NCI-H1417 treated with DMSO at 0.1 percent for 48 hours (cell line): ENCODE results near the gene MBD3L3.
"Not testable (repeated sequence)": the region's sequence is repeated elsewhere in the genome, so short reads cannot be mapped to it uniquely, and the experiment has no call there.

Experiments
- DNase-seq: peaks from one replicate; lab custom pipeline; 2025; lab: John Stamatoyannopoulos, UW

Gene MBD3L3

DNA sequence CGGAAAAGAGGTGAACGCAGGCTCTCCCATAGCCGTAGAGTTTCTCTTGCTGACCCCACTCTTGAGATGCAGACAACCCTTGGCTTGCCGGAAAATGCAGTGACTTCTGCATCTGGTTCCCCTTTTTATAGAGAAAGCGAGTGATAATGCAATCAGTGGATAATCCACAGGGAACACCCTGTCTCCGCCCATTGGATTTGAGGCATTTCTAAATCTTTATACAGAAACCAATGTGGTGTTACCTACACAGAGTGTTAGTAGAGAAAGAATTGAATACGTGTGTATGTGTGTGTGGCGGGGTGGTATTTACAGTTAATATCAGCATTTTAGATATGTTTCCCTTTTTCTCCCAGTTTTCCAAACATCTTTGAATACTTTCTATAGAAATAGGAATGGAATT lies at the start of gene MBD3L3:
Gene MBD3L3, minus strand, starts transcription at position 101 of the 400 bp plus-strand sequence. Its CDS starts 71 bp downstream, at position 30.
- DNase-seq = not testable (repeated sequence)

DNA sequence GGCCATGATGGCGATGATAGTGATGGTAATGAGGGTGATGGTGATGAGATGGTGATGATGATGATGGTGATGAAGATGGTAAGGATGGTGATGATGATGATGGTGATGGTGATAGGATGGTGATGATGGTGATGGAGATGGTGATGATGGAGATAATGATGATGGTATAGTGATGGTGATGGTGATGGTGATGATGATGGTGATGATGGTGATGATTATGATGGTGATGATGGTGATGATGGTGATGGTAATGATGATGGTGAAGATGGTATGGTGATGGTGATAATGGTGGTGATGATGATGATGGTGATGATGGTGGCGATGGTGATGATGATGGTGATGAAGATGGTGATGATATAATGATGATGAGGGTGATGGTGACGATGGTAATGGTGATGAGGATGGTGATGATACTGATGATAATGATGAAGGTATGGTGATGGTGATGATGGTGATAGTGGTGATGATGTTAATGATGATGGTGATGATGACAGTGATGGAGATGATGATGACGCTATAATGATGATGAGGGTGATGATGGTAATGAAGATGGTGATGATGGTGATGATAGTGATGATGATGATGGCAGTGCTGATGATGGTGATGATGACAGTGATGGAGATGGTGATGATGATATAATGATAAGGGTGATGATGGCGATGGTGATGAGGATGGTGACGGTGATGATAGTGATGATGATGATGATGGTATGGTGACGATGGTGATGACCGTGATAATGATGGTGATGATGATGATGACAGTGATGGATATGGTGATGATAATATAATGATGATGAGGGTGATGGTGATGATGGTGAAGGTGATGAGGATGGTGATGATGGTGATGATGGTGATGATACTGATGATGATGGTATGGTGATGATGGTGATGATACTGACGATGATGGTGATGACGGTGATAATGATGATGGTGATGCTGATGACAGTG lies 48.5 kb upstream of the MBD3L3 start:
- no peak for DNase-seq

DNA sequence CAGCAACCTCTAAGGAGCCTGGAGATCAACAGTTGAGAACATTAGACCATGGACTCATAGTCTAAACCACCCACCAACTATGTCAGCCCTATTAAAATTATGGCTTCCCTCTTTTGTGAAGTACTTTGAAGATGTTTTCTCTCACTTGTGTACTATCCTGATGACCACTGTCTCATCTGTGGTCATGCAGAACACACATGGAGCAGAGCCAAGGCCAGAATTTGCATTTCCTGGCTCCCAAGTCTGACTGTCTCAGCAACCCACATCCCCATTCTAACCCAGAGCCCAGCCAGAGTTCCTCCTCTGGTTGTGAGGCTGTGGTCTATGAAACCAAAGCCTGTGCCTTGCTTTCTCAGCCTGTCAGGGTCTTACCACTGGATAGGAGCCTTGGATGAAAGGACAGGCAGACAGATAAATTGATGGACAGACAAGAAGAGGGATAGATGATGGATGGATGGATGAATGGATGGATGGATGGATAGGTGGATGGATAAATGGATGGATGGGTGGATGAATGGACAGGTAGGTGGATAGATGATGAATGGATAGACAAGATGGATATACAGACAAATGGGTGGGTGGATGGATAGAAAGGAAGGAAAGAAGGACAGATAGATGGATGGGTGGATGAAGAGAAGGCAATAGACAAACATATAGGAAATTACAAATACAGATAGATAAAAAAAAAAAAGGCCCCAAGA lies 46.4 kb upstream of the MBD3L3 start:
- DNase-seq = no peak

DNA sequence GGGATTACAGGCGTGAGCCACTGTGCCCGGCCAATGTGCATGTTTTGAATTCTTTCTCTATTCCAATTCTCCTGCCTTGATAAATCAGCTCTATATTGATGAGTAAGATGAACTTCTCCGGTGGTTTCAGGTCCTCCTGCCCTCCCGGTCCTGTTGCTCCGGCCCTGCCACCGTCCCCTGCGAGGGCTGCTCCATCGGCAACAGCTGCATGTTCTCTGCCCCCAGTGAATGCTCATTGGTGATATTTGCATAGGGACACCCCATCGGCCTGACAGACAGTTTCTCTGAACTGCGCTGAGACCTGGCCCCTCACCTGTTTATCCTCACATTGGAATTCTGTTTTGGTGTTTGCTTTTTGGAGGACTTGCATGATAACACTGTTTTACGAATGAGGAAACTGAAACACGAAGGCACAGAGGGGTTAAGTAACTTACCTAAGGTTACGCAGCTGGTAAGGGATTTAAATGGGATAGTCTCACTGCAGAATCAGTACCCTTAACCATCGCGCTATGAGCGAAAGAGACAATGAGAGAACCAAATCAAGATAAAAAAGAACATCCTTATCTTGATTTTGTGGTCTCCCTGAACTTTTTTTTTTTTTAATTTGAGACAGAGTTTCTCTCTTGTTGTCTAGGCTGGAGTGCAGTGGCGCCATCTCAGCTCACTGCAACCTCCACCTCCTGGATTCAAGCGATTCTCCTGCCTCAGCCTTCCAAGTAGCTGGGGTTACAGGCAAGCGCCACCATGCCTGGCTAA lies 43.2 kb upstream of the MBD3L3 start:
- no peak for DNase-seq

DNA sequence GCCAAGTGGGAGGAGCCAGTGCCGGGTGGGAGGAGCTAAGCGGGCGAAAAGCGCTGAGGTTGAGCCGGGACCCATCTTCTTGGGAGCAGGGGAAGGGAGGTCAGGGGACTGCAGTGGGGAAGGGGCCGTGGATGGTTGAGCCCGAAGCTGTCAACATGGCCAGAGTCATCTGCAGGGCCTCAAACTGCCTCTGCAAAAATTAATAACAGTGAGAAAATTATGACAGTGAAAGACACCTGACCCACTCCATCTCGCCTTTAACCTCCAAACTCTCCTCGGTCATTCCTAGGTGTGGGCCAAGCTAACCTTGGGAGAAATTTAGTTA lies 41.1 kb upstream of the MBD3L3 start:
- no peak for DNase-seq

DNA sequence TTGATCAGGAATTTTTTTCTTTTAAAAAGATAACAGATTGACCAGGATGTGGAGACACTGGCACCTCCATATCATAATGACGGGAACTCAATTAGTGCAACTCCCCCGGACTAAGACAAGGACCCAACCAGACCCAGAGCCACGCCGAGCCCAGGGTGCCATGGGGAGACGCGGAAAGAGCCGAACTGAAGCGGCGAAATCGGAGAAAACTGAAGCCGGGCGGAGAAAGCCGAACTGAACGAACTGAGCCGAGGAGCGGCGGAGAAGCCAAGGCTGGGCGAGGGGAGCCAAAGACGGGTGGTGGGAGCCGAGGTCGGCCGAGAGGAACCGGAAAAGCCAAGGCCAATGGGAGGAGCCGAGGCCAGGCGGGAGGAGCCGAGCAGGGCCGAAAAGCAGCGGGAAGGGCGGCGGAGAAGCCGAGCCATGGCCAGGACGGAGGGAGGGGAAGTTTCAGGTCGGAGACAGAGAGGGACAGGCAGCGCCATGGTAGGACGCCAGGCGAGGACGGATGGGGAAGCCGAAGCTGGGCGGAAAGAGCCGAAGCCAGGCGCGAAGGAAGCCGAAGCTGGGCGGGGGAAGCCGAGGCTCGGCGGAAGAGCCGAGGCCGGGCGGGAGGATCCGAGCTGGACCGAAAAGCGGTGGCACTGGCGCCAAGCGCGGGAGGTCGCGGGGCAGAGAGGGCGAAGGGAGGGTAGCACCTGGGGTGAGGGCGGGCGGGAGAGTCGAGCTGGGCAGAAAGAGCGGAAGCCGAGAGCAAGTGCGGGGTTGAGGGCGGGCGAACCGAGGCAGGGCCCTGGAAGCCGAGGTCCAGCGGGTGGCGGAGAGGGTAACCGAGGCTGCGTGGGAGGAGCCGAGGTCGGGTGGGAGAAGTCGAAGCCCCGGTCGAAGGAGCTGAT lies 40.5 kb upstream of the MBD3L3 start:
- peak; percentile 91 for DNase-seq

DNA sequence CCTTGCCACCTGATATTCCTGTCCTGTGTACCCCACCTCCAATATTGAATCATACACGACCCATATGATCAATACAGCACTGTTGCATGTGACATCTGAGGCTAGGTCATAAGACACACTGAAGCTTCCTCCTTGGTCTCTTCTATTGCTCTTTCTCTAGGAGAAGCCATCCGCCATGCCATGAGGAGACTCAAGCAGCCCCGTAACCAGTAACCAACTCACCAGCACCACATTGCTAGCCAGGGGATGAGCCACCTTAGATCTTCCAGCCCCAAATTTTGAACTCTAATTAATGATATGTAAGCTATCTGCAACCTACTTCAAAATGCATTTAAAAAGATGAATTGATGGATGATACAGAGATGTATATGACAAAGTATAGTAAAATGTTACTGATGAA lies 39.6 kb upstream of the MBD3L3 start:
- no peak for DNase-seq

DNA sequence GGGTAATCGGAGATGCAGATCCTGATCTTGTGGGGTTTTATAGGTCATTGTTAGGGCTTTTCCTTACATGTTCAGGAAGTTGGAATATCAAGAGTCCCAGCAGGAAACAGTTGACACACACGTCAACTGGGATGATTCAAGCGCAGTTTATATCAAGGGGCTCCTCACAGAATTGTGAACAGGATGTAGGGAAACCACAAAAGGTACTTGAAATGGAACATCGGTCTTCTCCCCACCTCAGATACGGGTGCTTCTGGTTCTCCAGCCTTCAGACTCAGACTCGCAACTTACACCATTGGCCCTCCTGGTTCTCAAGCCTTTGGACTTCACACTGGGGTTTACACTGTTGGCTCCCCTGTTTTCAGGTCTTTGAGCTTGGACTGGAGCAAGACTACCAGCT lies 30.5 kb upstream of the MBD3L3 start:
- no peak for DNase-seq

DNA sequence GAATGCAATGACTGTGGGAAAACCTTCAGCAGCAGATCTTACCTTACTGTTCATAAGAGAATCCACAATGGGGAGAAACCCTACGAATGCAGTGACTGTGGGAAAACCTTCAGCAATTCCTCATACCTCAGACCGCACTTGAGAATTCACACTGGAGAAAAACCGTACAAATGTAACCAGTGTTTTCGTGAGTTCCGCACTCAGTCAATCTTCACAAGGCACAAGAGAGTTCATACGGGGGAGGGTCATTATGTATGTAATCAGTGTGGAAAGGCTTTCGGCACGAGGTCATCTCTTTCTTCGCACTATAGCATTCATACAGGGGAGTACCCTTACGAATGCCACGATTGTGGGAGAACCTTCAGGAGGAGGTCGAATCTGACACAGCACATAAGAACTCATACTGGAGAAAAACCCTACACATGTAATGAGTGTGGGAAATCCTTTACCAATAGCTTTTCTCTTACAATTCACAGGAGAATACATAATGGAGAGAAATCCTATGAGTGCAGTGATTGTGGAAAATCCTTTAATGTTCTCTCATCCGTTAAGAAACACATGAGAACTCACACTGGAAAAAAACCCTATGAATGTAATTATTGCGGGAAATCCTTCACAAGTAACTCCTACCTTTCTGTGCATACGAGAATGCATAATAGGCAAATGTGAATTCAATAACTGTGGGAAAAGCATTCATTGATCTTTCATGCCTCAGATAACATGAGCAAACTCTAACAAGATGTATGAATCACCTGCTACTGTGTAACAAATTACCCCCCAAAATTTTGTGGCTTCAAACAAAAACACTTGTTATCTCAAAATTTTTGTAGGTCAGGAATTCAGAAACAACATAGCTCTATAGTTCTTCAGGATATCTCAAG lies 24.8 kb upstream of the MBD3L3 start:
- no peak for DNase-seq

DNA sequence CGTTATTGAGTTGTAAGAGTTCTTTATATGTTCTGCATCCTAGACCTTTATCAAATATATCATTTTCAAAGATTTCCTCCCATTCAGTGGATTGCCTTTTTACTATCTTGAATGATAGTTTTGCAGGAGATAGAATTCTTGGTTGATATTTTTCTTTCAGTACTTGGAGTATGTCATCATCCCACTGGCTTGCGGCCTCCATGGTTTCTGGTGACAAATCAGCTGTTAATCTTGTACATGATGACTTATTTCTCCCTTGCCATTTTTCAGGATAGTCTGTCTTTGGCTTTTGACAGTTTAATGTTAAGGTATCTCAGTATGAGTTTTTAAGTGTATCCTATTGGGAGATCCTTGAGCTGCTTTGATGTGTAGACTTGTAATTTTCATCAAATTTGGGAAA lies 19.5 kb upstream of the MBD3L3 start:
- DNase-seq = no peak

DNA sequence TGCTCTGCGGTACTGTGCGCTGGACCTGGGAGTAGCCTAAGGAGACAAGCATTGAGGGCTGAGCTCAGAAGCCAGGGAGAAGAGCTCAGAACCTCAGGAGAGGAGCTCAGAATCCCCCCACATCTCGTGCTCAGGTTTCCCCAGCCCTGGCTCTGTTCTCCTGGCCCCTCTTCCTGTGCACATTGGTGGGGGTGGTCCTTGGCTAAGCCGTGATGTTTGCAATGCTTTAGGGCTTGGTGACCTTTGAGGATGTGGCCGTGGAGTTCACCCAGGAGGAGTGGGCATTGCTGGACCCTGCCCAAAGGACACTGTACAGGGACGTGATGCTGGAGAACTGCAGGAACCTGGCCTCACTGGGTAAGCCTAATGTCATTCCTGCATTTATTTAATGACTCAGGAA lies 17.7 kb upstream of the MBD3L3 start:
- DNase-seq = no peak

DNA sequence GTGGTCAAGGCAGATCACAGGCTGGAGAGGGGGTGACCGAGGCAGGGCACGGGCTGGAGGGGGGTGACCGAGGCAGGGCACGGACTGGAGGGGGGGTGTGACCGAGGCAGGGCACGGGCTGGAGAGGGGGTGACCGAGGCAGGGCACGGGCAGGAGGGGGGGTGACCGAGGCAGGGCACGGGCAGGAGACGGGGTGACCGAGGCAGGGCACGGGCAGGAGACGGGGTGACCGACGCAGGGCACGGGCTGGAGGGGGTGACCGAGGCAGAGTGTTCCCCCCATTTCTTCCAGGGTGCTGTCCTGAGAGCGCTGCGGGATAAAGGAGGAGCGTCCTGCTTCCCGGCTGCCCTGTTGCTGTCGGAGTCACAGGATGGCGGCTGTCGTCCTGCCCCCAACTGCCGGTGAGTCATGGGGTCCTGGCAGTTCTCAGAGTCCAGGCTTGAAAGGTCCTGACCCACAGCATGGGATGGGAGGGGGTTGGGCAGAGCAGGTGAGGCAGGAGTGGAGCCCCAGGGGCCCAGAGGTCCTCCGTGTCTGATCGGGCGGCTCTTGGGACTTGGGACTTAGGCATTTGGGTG lies 16.3 kb upstream of the MBD3L3 start:
- no peak for DNase-seq

DNA sequence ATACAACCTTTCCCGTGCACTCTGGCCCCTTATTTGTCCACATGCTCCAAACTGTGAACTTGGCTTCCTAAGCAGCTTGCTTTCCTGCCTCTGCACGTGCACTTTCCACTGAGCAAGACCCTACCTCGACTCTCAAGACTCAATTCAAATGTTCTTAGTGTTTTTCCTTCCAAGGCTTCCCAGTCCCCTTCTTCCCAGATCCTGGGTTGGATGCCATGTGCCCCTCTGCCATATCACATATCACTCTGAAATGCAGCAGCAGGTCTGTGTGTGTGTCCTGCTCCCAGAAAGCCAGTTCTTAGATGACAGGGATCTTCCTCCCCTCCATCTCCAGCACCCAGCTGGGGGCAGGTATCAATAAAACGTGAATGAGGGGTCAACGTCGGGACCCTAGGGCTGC lies 14.1 kb upstream of the MBD3L3 start:
- no peak for DNase-seq

DNA sequence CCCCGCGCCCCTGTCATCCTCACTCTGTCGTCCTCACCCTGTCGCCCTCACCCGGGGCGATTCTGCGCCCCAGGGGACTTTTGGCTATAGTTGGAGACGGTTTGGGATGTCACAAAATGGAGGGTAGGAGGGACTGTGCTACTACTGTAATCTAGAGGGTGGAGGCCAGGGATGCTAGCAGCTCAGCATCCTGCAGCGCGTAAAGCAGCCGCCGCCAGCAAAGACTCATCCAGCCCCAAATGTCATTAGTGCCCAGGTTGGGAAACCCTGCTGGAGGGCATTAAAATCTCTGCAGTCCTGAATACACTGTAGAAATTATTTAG lies 11.4 kb upstream of the MBD3L3 start:
- no peak for DNase-seq

DNA sequence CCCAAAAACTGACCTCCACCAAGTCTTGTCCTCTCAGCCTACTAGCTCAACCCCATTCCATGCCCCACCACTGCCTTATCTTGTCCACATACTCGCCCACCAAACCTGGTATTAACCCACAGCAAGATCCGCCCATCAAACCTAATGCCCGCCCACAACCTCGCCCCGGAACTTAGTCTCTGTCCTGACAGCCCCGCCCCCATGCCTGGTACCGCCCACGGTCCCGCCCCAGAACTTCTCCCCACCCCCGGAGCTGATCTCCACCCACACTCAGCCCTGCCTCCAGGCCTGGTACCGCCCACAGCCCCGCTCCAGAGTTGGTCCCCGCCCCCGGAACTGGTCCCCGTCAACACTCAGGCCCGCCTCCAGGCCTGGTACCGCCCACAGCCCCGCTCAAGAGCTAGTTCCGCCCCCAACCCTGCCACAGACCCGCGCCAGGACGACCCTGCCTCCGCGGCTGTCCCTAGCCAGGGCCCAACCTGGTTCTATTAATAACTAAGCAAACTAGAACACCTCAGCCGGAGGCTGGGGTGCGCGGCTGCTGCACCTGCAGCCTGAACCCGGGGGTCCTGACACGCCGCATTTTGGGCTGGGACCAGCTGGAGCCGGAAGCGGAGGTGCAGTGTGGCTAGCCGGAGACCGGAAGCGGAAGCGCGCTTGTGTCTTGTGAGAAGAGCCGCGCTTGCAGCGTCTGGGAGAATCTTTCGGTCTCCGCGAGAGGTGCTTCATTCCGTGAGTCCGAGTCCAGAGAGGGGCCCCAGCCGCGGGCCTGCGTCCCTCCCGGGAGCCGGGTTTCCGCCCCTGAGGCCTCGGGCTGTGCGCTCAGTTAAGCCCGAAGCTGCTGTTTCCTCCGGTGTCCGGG lies 10.8 kb upstream of the MBD3L3 start, which contains the start of gene ZNF557:
Gene ZNF557, plus strand, starts transcription at position 662 of the 862 bp plus-strand sequence. CDS start 5,372 bp downstream, outside the sequence.
- DNase-seq = peak; percentile 88

DNA sequence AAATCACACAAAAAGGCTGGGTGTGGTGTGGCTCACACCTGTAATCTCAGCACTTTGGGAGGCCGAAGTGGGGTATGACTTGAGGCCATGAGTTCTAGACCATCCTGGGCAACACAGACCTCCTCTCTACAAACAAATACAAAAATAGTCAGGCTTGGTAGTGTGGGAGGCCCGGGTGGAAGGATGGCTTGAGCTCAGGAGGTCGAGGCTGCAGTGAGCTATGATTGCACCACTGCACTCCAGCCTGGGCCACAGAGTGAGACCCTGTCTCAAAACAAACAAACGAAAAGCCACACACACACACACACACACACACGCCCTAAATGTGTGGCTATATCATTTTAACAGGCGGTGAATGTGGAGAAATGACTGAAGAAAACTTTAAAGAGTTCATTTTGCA lies 10.1 kb upstream of the MBD3L3 start:
- DNase-seq = no peak

DNA sequence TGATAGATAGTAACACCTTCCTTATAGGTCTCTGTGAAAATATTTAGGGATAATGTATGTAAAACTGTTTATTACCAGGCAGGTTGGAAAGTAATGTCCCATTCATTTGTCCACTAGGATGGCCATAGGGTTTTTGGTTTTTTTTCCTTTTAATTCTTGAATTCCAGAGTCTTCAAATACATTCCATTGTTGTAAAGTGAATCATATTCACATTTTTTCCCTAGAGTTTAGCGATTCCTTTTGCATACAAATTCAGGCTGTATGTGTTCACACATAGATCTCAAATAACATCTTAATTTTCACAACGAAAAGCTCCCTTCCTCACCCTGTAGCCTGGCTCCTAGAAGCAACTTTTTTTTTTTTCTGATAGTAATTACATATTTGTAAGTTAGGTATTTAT lies 9.2 kb upstream of the MBD3L3 start:
- no peak for DNase-seq

DNA sequence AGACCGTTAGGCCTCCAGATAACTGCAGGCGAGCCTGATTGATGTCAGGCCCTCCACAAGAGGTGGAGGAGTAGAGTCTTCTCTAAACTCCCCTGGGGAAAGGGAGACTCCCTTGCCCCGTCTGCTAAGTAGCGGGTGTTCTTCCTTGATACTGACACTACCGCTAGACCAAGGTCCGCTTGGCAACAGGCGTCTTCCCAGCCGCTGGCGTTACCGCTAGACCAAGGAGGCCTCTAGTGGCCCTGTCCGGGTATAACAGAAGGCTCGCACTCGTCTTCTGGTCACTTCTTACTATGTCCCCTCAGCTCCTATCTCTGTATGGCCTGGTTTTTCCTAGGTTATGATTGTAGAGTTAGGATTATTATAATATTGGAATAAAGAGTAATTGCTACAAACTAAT lies 8.6 kb upstream of the MBD3L3 start:
- DNase-seq = not testable (repeated sequence)

DNA sequence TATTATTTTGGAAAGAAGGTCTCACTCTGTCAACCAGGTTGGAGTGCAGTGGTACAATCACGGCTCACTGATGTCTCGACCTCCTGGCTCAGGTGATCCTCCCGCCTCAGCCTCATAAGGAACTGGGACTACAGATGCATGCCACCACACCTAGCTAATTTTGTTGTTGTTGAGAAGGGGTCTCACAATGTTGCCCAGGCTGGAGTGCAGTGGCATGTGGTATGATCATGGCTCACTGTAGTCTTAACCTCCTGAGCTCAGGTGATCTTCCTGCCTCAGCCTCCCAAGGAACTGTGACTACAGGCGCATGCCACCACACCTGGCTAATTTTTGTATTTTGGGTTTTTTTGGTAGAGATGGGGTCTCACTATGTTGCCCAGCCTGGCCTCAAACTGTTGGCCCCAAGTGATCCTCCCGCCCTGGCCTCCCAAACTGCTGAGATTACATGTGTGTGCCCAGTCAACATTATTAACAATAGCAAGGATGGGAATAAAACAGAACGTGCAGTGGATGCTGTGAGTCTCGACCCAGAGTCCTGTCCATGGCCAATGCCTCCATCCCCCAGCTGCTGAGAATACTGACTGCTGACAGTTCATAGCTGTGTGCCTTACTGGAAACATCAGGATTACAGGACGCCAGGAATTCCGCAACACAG lies 5.4 kb upstream of the MBD3L3 start:
- DNase-seq = no peak
